Natural killer cell treated with Interleukin-12 subunit alpha and Interleukin-12 subunit beta and Interleukin-15 and Interleukin-18, amount 100 ng/mL, for 72 hours (primary cell): ENCODE results near the gene NXF1. TPM values are rescaled to one million over a fixed set of nuclear protein-coding genes. Genes with fewer than 3 reads are reported as not detected.
"Not testable (repeated sequence)": the region's sequence is repeated elsewhere in the genome, so short reads cannot be mapped to it uniquely, and the experiment has no call there.

Source experiments
- ATAC-seq, 2 donors: fragments of 150-1000 bp; cut with Tn5 transposase in 1 of 2; sonication (Bioruptor Pico), chemical (Tn5 transposase) in 1 of 2; 2 replicates each; pipeline ENCODE4 v1.10.0; 2021
- DNase-seq: peaks from one replicate; pipeline ENCODE4 v3.0.0; 2022; ENCODE audit warnings: low spot score
- H3K27ac Mint-ChIP-seq, 2 donors: 1 replicate in 1 of 2; 2 replicates in 1 of 2; pipeline ENCODE4 v1.8.0; 2022; ENCODE audit warnings: mixed read lengths in 2 of 2, mild to moderate bottlenecking in 1 of 2, moderate library complexity in 1 of 2
- H3K27me3 Mint-ChIP-seq, 2 donors: 1 replicate in 1 of 2; 2 replicates in 1 of 2; pipeline ENCODE4 v1.8.0; 2022; ENCODE audit warnings: mixed read lengths in 2 of 2
- H3K36me3 Mint-ChIP-seq: one replicate; pipeline ENCODE4 v1.8.0; 2022; ENCODE audit warnings: mixed read lengths
- H3K4me1 Mint-ChIP-seq, 2 donors: 1 replicate in 1 of 2; 2 replicates in 1 of 2; pipeline ENCODE4 v1.8.0; 2022; ENCODE audit warnings: low read depth in 2 of 2, mixed read lengths in 2 of 2, mild to moderate bottlenecking in 1 of 2
- H3K4me3 Mint-ChIP-seq: one replicate; pipeline ENCODE4 v1.8.0; 2022; ENCODE audit warnings: mixed read lengths
- H3K9me3 Mint-ChIP-seq: 2 replicates; pipeline ENCODE4 v1.8.0; 2022; ENCODE audit warnings: mixed read lengths
- total RNA-seq, 2 donors: library from RNA; stranded (reverse); gene quantifications; one replicate each; pipeline ENCODE4 v1.2.3, GENCODE V29; 2022

NXF1 gene
- total RNA-seq, 2 donors from 2014 or later: 108 to 145 TPM

GRCh38 chr11:62755086-62755615 is 50.1 kb downstream of the NXF1 start:
- no peaks in the 10 kb centered on the region for H3K9me3 Mint-ChIP-seq
- ATAC-seq: no peak

GRCh38 chr11:62753736-62754603 is 51.3 kb downstream of the NXF1 start, which contains the start of gene ZBTB3:
TSS of gene ZBTB3 (minus strand) at chr11:62754160. CDS start at chr11:62753664, 496 bp downstream.
- peak within 1 kb of the TSS; percentile 79 to 90 for H3K27ac Mint-ChIP-seq
- H3K4me3 Mint-ChIP-seq: peak within 1 kb of the TSS; percentile 90
- ATAC-seq (peak; percentile 98), DNase-seq (peak; percentile 98)
- no peaks in the 10 kb centered on the region for H3K9me3 Mint-ChIP-seq
- no peaks in the 10 kb centered on the region for H3K36me3 Mint-ChIP-seq
- peaks cover 2 to 6% of the 10 kb centered on the region in 2 donors for H3K4me1 Mint-ChIP-seq
- H3K27me3 Mint-ChIP-seq: no peaks in the 10 kb centered on the region

More at GRCh38 chr11:62755086-62755615, 50.1 kb downstream of the NXF1 start:
- Mint-ChIP-seq H3K36me3 (no peaks in the 10 kb centered on the region), H3K27ac (no peak overlapping the region), H3K27me3 (no peaks in the 10 kb centered on the region), H3K4me3 (peak overlapping the region; percentile 41), H3K4me1 (peaks cover 0 to 3% of the 10 kb centered on the region in 2 donors)
- no peak for DNase-seq

- no peaks in the 10 kb centered on the region for H3K9me3 Mint-ChIP-seq
- no peaks in the 10 kb centered on the region for H3K36me3 Mint-ChIP-seq
- no peak for DNase-seq
- H3K27me3 Mint-ChIP-seq: no peaks in the 10 kb centered on the region
- ATAC-seq: no peak
- peak overlapping the region; percentile 90 for H3K4me3 Mint-ChIP-seq
- H3K4me1 Mint-ChIP-seq: peaks cover 6 to 9% of the 10 kb centered on the region in 2 donors
- H3K27ac Mint-ChIP-seq: peak overlapping the region; percentile 79 to 90
Observed at GRCh38 chr11:62752994-62753735, 52.1 kb downstream of the NXF1 start.

DNA sequence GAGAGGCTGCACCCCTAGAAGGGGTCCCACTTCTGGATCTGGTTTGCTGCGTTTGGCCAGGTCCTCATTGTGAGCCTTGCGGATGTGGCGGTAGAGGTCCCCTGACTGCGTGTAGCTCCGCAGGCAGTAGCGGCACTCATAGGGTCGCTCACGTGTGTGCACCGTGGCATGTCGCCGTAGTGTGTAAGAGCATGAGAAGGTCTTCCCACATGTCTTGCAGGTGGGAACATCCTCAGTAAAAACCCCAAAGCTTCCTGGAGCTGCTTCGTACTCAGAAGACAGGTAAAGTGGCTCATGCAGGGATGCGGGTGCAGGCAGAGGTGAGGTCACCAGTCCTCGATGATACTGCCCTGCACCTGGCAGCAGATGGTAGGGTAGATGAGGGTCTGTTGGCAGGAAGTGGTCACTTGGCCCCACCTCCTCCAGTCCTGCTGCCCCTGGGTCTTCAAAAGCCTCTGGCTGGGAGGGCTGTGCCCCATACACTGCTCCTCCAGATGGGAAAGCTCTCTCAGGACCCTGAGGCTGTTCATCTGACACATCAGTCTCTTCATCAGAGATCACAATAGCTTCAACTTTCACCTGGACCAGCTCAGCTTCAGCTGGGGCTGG is 53.0 kb downstream of the NXF1 start:
- Mint-ChIP-seq H3K4me3 (no peak overlapping the region), H3K4me1 (peaks cover 6 to 9% of the 10 kb centered on the region in 2 donors), H3K9me3 (no peaks in the 10 kb centered on the region), H3K27me3 (no peaks in the 10 kb centered on the region), H3K27ac (peak overlapping the region in 1 of 2 donors; percentile 90), H3K36me3 (no peaks in the 10 kb centered on the region)
- ATAC-seq (no peak), DNase-seq (no peak)

GRCh38 chr11:62749931-62750330 is 55.3 kb downstream of the NXF1 start:
- not testable (repeated sequence) for H3K27ac Mint-ChIP-seq

GRCh38 chr11:62747475-62748160 is 57.6 kb downstream of the NXF1 start:
- Mint-ChIP-seq H3K36me3 (no peaks in the 10 kb centered on the region), H3K4me1 (peaks cover 6% of the 10 kb centered on the region in 2 donors), H3K27ac (no peak overlapping the region), H3K4me3 (no peak overlapping the region), H3K27me3 (no peaks in the 10 kb centered on the region), H3K9me3 (no peaks in the 10 kb centered on the region)
- DNase-seq (no peak), ATAC-seq (no peak)

More at GRCh38 chr11:62749931-62750330, 55.3 kb downstream of the NXF1 start:
- H3K4me3 Mint-ChIP-seq, H3K36me3 Mint-ChIP-seq, H3K4me1 Mint-ChIP-seq, H3K9me3 Mint-ChIP-seq, ATAC-seq, H3K27me3 Mint-ChIP-seq, DNase-seq: not testable (repeated sequence)

Other genes with a start within 250 kb of the NXF1 start
- 1,000 to 10,000 TPM in 1 of 2 donors, 100 to 1,000 TPM in 1; 898 to 1,016 TPM for gene EEF1G, start 231.5 kb downstream of the NXF1 start, total RNA-seq
- 10 to 100 TPM; 24.1 to 35.7 TPM for gene TUT1, start 213.9 kb downstream of the NXF1 start, total RNA-seq
- 100 to 1,000 TPM; 234 to 259 TPM for gene MTA2, start 203.6 kb downstream of the NXF1 start, total RNA-seq
- 100 to 1,000 TPM; 122 to 205 TPM for gene EML3, start 192.7 kb downstream of the NXF1 start, total RNA-seq
- 1 to 10 TPM; 4.5 to 4.6 TPM for gene ROM1, start 192.2 kb downstream of the NXF1 start, total RNA-seq
- gene B3GAT3, start 183.5 kb downstream of the NXF1 start, total RNA-seq: 10 to 100 TPM; 72.8 to 98.7 TPM
- 100 to 1,000 TPM; 269 to 297 TPM for gene GANAB, start 158.8 kb downstream of the NXF1 start, total RNA-seq
- 10 to 100 TPM; 33.2 to 42.3 TPM for gene INTS5, start 152.1 kb downstream of the NXF1 start, total RNA-seq
- gene C11orf98, start 140.2 kb downstream of the NXF1 start, total RNA-seq: 100 to 1,000 TPM; 131 to 149 TPM
- gene CSKMT, start 140.1 kb downstream of the NXF1 start, total RNA-seq: 100 to 1,000 TPM in 1 of 2 donors, 10 to 100 TPM in 1; 30.0 to 121 TPM
- 1 to 10 TPM; 6.1 to 8.8 TPM for gene UQCC3, start 133.8 kb downstream of the NXF1 start, total RNA-seq
- 10 to 100 TPM; 20.9 to 33.7 TPM for gene LBHD1, start 133.2 kb downstream of the NXF1 start, total RNA-seq
- gene UBXN1, start 126.4 kb downstream of the NXF1 start, total RNA-seq: 100 to 1,000 TPM in 1 of 2 donors, 10 to 100 TPM in 1; 91.1 to 124 TPM
- gene LRRN4CL, start 115.9 kb downstream of the NXF1 start, total RNA-seq: under 1 TPM; 0.36 to 0.52 TPM
- gene BSCL2, start 98.0 kb downstream of the NXF1 start, total RNA-seq: 10 to 100 TPM; 18.7 to 38.3 TPM
- not detected for gene GNG3, start 97.8 kb downstream of the NXF1 start, total RNA-seq
- 10 to 100 TPM; 54.6 to 55.5 TPM for gene HNRNPUL2, start 78.0 kb downstream of the NXF1 start, total RNA-seq
- 10 to 100 TPM; 36.8 to 39.4 TPM for gene TTC9C, start 77.0 kb downstream of the NXF1 start, total RNA-seq
- gene ZBTB3, start 51.3 kb downstream of the NXF1 start, total RNA-seq: 1 to 10 TPM; 6.5 to 8.1 TPM
- gene POLR2G, start 43.9 kb downstream of the NXF1 start, total RNA-seq: 100 to 1,000 TPM in 1 of 2 donors, 10 to 100 TPM in 1; 93.3 to 127 TPM
- gene TAF6L, start 34.0 kb downstream of the NXF1 start, total RNA-seq: 10 to 100 TPM; 13.9 to 34.1 TPM
- gene TMEM179B, start 18.0 kb downstream of the NXF1 start, total RNA-seq: 10 to 100 TPM; 30.5 to 31.1 TPM
- gene TMEM223, start 13.4 kb downstream of the NXF1 start, total RNA-seq: 10 to 100 TPM; 13.0 to 20.1 TPM
- gene STX5, start 26.6 kb upstream of the NXF1 start, total RNA-seq: 10 to 100 TPM; 32.0 to 53.4 TPM
- gene TEX54, start 27.4 kb upstream of the NXF1 start, total RNA-seq: 1 to 10 TPM in 1 of 2 donors, not detected in 1; 1.0 TPM
- gene WDR74, start 34.1 kb upstream of the NXF1 start, total RNA-seq: 100 to 1,000 TPM in 1 of 2 donors, 10 to 100 TPM in 1; 90.4 to 136 TPM
- 100 to 1,000 TPM; 234 to 307 TPM for gene SLC3A2, start 75.5 kb upstream of the NXF1 start, total RNA-seq
- gene CHRM1, start 115.9 kb upstream of the NXF1 start, total RNA-seq: not detected
- not detected for gene SLC22A6, start 179.5 kb upstream of the NXF1 start, total RNA-seq
- gene SLC22A8, start 210.4 kb upstream of the NXF1 start, total RNA-seq: not detected